CD1c-positive myeloid dendritic cell (primary cell): ENCODE data around the gene COIL.
A peak's percentile ranks its signal among the peaks of the same experiment; 100 is the strongest.
"Not testable (repeated sequence)": the region's sequence is repeated elsewhere in the genome, so short reads cannot be mapped to it uniquely, and the experiment has no call there.

Source experiments
- DNase-seq: peaks from one replicate; pipeline ENCODE4 v3.0.0-alpha.2; 2016; ENCODE audit errors: extremely low spot score

COIL gene, protein sequence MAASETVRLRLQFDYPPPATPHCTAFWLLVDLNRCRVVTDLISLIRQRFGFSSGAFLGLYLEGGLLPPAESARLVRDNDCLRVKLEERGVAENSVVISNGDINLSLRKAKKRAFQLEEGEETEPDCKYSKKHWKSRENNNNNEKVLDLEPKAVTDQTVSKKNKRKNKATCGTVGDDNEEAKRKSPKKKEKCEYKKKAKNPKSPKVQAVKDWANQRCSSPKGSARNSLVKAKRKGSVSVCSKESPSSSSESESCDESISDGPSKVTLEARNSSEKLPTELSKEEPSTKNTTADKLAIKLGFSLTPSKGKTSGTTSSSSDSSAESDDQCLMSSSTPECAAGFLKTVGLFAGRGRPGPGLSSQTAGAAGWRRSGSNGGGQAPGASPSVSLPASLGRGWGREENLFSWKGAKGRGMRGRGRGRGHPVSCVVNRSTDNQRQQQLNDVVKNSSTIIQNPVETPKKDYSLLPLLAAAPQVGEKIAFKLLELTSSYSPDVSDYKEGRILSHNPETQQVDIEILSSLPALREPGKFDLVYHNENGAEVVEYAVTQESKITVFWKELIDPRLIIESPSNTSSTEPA

GRCh38 chr17:56960596-56961538 lies at the start of gene COIL:
TSS of gene COIL (minus strand) at chr17:56961050. CDS start at chr17:56961019, 31 bp downstream.
- DNase-seq, result peak; percentile 96

DNA sequence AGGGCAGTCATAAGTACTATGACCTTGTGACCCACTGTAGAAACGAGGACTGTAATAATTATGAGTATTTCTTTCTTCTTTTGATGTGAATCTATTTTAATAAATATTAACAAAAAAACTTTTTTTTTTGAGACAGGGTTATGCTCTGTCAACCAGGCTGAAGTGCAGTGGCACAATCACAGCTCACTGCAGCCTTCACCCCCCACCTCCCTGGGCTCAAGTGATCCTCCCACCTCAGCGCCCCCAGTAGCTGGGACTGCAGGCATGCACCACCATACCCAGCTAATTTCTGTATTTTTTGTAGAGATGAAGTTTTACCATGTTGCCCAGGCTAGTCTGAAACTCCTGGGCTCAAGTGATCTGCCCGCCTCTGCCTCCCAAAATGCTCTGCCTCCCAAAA lies 49.6 kb upstream of the COIL start:
- no peak for DNase-seq

GRCh38 chr17:57009737-57010445 lies 49.0 kb upstream of the COIL start:
- peak; percentile 57 for DNase-seq

GRCh38 chr17:57008958-57009357 lies 48.1 kb upstream of the COIL start:
- no peak for DNase-seq

DNA sequence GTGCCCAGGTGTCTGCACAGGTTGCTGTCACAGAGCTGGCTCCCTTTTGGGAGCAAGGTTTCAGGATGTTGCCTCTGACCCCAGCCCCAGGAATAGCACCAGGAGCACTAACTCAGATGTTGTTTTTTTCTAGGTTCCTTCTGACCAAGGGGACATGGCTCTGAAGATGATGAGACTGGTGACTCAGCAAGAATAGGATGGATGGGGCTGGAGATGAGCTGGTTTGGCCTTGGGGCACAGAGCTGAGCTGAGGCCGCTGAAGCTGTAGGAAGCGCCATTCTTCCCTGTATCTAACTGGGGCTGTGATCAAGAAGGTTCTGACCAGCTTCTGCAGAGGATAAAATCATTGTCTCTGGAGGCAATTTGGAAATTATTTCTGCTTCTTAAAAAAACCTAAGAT lies 45.2 kb upstream of the COIL start:
- DNase-seq, result no peak

- peak; percentile 10 for DNase-seq
Observed at GRCh38 chr17:57004944-57005579, 44.2 kb upstream of the COIL start.

DNA sequence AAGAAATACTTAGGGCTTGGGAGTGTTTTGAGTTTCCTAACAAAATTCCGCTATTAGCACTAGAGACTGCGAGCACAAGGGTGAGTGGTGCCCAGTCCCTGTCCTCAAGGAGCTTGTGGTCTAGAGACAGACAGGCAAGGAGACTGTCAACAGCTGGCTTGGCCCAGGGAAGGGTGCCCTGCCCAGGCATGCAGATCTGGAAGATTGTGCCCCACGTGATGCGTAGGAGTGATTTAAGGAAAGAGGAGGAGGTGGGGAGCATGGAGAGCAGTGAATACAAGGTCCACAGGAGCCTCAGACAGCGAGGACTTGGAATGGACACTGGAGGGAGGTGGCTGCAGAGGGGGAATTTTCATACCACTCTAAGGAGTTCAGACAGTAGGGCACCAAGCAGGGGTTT lies 42.1 kb upstream of the COIL start:
- no peak for DNase-seq

DNA sequence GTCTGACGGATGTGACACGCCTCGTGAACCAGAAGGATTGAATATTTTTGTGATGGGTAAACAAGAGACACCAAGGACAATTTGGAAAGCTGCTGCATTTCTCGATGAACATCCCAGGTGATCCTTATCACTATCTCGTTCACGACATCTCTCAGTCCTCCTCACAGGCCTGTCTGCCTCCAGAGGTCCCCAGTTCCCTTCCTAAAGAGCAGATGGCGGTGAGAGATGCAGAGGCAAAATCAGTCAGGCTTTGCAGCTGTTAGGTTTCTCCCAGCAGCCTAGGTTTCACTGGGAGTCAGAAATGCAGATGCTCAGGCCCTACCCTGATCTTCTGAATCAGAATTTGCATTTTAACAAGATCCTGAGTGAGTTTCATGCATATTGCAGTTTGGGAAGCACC lies 40.7 kb upstream of the COIL start:
- no peak for DNase-seq

DNA sequence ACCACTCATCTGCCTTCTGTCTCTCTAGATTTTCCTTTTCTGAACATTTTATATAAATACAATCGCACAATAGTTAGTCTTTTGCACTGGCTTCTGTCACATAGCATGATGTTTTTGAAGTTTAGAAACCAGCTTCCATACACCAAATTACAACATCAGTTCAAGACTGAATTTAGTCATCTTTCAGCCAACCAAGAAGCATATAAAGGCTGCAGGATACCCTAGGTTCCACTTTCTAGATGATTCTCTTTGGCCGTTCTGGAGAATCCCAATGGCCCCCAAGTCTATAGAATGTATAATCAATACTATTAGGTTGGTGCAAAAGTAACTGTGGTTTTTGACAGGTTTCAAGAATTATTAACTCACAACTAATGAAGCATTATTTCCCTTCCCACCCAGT lies 36.5 kb upstream of the COIL start:
- no peak for DNase-seq

DNA sequence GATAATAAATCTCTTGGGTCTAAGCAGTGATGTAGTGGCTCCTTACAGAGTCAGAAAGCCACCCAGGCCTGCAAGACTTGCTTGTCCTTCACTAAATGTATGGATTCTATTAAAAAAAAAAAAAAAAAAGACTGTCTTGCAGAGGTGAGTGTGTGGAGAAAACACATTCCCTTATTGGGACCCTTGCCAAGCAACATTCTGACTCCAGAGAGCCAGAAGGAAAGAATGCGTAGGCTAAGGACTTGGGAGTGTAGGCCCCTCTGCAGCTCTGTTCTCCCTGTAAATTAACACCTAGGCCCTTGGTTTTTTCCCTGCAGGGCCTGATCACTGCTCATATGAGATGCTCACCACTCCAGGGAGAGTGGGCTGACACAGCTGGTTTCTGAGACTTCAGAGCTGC lies 34.9 kb upstream of the COIL start:
- DNase-seq, result no peak

DNA sequence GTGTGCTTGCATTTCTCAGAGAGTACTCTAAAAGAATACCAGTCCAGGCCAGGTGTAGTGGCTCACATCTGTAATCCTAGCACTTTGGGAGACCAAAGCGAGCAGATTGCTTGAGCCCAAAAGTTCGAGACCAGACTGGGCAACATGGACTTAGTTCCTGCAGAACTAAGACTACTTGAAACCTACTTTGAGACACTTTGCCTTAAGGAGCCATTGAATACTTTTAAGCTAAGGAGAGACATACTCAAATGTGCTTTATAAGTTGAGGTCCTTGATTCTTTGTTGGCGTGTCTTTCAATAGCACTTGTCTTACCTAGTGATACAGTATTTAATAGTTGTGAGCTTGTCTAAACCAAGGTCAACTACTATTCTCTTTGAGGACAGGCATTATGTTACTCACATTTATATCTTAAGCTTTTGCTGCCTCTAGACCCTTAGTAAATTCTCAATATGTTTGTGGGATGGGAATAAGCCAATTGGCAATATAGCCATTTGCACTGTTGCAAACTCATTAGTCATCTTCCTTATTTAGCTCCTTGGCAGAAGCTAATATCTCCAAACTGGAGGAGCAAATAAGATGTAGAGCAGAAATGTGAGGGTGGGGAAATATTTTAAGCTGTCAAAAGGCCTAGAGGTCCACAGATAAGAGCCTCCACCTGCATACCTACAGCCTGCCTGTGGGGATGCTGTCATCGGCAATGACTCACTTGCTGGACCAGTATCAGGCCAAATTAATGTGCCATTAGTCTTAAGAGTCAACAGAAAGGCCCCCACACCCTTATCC lies 33.4 kb upstream of the COIL start:
- no peak for DNase-seq

DNA sequence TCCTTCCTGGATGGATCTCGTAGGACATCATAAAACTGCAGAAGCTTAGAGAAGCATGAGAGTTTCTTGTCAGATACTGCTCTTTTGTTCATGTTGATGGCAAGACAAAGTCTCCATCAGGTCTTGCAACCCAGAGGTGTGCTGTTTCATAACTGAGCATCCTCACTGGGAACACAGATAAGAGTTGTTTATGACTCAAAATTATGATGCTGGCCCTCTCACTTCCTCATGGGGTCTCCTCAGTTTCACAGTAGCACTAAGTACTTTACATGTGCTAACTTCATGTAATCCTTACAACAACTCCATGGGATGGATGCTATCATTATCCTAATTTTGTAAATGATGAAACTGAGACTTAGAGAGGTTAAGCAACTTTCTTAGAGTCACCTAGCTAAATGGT lies 31.5 kb upstream of the COIL start:
- DNase-seq, result no peak

GRCh38 chr17:56988901-56989572 lies 28.2 kb upstream of the COIL start:
- DNase-seq, result no peak

DNA sequence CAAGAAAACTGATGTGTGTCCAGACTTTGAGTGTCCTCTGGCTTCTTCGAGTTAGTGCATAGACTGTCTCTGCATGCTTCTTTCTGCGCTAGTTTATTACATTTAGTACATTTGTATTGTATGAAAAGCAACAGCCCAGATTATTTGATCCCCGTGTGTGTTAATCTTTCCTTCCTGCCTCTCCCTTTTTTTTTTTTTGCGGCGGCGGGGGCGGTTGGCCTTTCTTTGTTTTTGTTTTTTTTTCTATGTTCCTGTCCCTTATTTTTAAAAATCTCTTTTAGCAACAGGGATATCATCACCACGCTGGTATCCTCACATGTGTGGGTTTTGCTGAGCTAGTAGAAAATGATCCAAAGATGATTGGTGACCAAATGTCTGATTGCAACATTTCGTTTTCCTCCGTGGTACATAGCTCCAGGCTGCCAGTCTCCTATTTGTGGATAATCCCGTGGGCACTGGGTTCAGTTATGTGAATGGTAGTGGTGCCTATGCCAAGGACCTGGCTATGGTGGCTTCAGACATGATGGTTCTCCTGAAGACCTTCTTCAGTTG lies 26.5 kb upstream of the COIL start:
- no peak for DNase-seq

- DNase-seq, result peak; percentile 44
Observed at GRCh38 chr17:56985371-56986162, 24.7 kb upstream of the COIL start.

- DNase-seq, result peak; percentile 68
Observed at GRCh38 chr17:56983366-56983765, 22.5 kb upstream of the COIL start.

GRCh38 chr17:56982312-56982711 lies 21.5 kb upstream of the COIL start:
- no peak for DNase-seq

GRCh38 chr17:56980526-56980925 lies 19.7 kb upstream of the COIL start:
- not testable (repeated sequence) for DNase-seq

- DNase-seq, result no peak
Observed at GRCh38 chr17:56979091-56979480, 18.2 kb upstream of the COIL start.
